Right ventricle myocardium inferior (tissue), 1 donor: Measurements from ENCODE around the gene CSGALNACT2. TPM values are rescaled to one million over a fixed set of nuclear protein-coding genes. Genes with fewer than 3 reads are reported as not detected.

ENCODE experiments used
- ATAC-seq: fragments of 200-7000 bp; cut with Tn5 transposase; one replicate; pipeline ENCODE4 v1.9.1; 2020; ENCODE audit warnings: mild to moderate bottlenecking, moderate library complexity
- DNase-seq: peaks from one replicate; pipeline ENCODE4 v3.0.0; 2021; ENCODE audit errors: missing footprints
- intact Hi-C: fragments of 100-400 bp; cut with DNase I; formaldehyde crosslinking; loops from one replicate; pipeline ENCODE4 v1.11.0; 2022
- total RNA-seq: library from RNA; stranded (reverse); fragmentation: NEBNext Ultra II Directional; extraction: Animal tissue kit (Norgen Biotek cat#: 25700); gene quantifications from one replicate; pipeline ENCODE4 v1.2.1, GENCODE V29; 2021
- donor health status: DM: no; HTN: yes; CAD: no; lungs with severe emphysema.

The CSGALNACT2 gene
- total RNA-seq, 1 donor from 2014 or later, result 8.1 TPM

GRCh38 chr10:43120929-43121314 lies 17.3 kb upstream of the CSGALNACT2 start:
- intact Hi-C loops, result no loop called here
- DNase-seq (no peak), ATAC-seq (peak; percentile 56)

GRCh38 chr10:43121444-43121843 lies 16.8 kb upstream of the CSGALNACT2 start:
- no peak for ATAC-seq
- no peak for DNase-seq
- intact Hi-C loops, result no loop called here

- DNase-seq, result no peak
- no peak for ATAC-seq
- intact Hi-C loops, result no loop called here
Measured at GRCh38 chr10:43122096-43122495, 16.1 kb upstream of the CSGALNACT2 start.

GRCh38 chr10:43122826-43123225 lies 15.4 kb upstream of the CSGALNACT2 start:
- ATAC-seq (no peak), DNase-seq (no peak)
- intact Hi-C loops, result no loop called here

GRCh38 chr10:43123361-43124093 lies 14.7 kb upstream of the CSGALNACT2 start:
- no peak for ATAC-seq
- intact Hi-C loops, result no loop called here
- DNase-seq, result no peak

- intact Hi-C loops, result no loop called here
- ATAC-seq (no peak), DNase-seq (no peak)
Measured at GRCh38 chr10:43124094-43124521, 14.1 kb upstream of the CSGALNACT2 start.

GRCh38 chr10:43124574-43125273 lies 13.5 kb upstream of the CSGALNACT2 start:
- intact Hi-C loops, result no loop called here

GRCh38 chr10:43125274-43125845 lies 12.9 kb upstream of the CSGALNACT2 start:
- no peak for ATAC-seq
- no peak for DNase-seq
- intact Hi-C loops, result no loop called here

More at GRCh38 chr10:43124574-43125273, 13.5 kb upstream of the CSGALNACT2 start:
- DNase-seq (no peak), ATAC-seq (no peak)

GRCh38 chr10:43125881-43126731 lies 12.1 kb upstream of the CSGALNACT2 start:
- DNase-seq, result no peak
- no peak for ATAC-seq
- intact Hi-C loops, result no loop called here

GRCh38 chr10:43126759-43127424 lies 11.4 kb upstream of the CSGALNACT2 start:
- ATAC-seq (no peak), DNase-seq (no peak)
- intact Hi-C loops, result no loop called here

- DNase-seq (no peak), ATAC-seq (no peak)
- intact Hi-C loops, result no loop called here
Measured at GRCh38 chr10:43127442-43127841, 10.8 kb upstream of the CSGALNACT2 start.

- intact Hi-C loops, result no loop called here
- no peak for ATAC-seq
- DNase-seq, result no peak
Measured at GRCh38 chr10:43128331-43128730, 9.9 kb upstream of the CSGALNACT2 start.

- ATAC-seq (no peak), DNase-seq (no peak)
- intact Hi-C loops, result no loop called here
Measured at GRCh38 chr10:43128958-43129706, 9.1 kb upstream of the CSGALNACT2 start.

- intact Hi-C loops, result no loop called here
- DNase-seq (no peak), ATAC-seq (no peak)
Measured at GRCh38 chr10:43130770-43131171, 7.5 kb upstream of the CSGALNACT2 start.

GRCh38 chr10:43131256-43131655 lies 7.0 kb upstream of the CSGALNACT2 start:
- DNase-seq (no peak), ATAC-seq (no peak)
- intact Hi-C loops, result no loop called here

GRCh38 chr10:43131906-43132305 lies 6.3 kb upstream of the CSGALNACT2 start:
- intact Hi-C loops, result no loop called here
- no peak for DNase-seq
- ATAC-seq, result no peak

GRCh38 chr10:43132867-43133787 lies 5.1 kb upstream of the CSGALNACT2 start:
- intact Hi-C loops, result no loop called here
- DNase-seq (no peak), ATAC-seq (no peak)
